NCI-H82 treated with DMSO at 0.1 percent for 48 hours (cell line): Measurements from ENCODE around the gene SMU1.
"Not testable (repeated sequence)": the region's sequence is repeated elsewhere in the genome, so short reads cannot be mapped to it uniquely, and the experiment has no call there.

ENCODE experiments used
- DNase-seq: peaks from one replicate; lab custom pipeline; 2025; ENCODE audit not compliant: unreplicated experiment; lab: John Stamatoyannopoulos, UW

Gene SMU1

GRCh38 chr9:33014665-33015014 is 61.8 kb downstream of the SMU1 start:
- no peak for DNase-seq

GRCh38 chr9:33013962-33014664 is 62.4 kb downstream of the SMU1 start:
- no peak for DNase-seq

- DNase-seq: no peak
Observed at GRCh38 chr9:33012328-33013069, 64.0 kb downstream of the SMU1 start.

GRCh38 chr9:33011831-33012230 is 64.6 kb downstream of the SMU1 start:
- DNase-seq: no peak

GRCh38 chr9:33007755-33008154 is 68.7 kb downstream of the SMU1 start:
- no peak for DNase-seq

- not testable (repeated sequence) for DNase-seq
Observed at GRCh38 chr9:33005335-33005734, 71.1 kb downstream of the SMU1 start.

GRCh38 chr9:33000682-33001055 is 75.8 kb downstream of the SMU1 start:
- DNase-seq: not testable (repeated sequence)

- DNase-seq: no peak
Observed at GRCh38 chr9:32992595-32993238, 83.8 kb downstream of the SMU1 start.

GRCh38 chr9:32991897-32992594 is 84.4 kb downstream of the SMU1 start:
- no peak for DNase-seq
